Lung (tissue), 12 donors: ENCODE measurements around the gene POLR3B. TPM values are rescaled to one million over a fixed set of nuclear protein-coding genes. Genes with fewer than 3 reads are reported as not detected.
"Not testable (repeated sequence)": the region's sequence is repeated elsewhere in the genome, so short reads cannot be mapped to it uniquely, and the experiment has no call there.

Experiments used
- ATAC-seq: fragments of 200-7000 bp; cut with Tn5 transposase; one replicate; pipeline ENCODE4 v1.9.1; 2020; ENCODE audit warnings: moderate number of reproducible peaks; ENCODE audit not compliant: insufficient read depth, low FRiP score
- DNase-seq, 3 donors: peaks; one replicate each; pipeline ENCODE4 v3.0.0-alpha.2; 2013 to 2017
- H3K27ac ChIP-seq, 2 donors: one replicate each; pipeline ENCODE4 v1.5.1; 2013; ENCODE audit warnings: mild to moderate bottlenecking in 2 of 2, moderate library complexity in 2 of 2, control low read depth in 1 of 2, inconsistent platforms in 1 of 2, low read depth in 1 of 2, low read length in 1 of 2
- H3K27me3 ChIP-seq, 3 donors: one replicate each; pipeline ENCODE4 v1.5.1; 2013; ENCODE audit warnings: low read length in 2 of 3; ENCODE audit not compliant: control insufficient read depth in 3 of 3, insufficient read depth in 3 of 3
- H3K36me3 ChIP-seq, 4 donors: one replicate each; pipeline ENCODE4 v1.5.1; 2013; ENCODE audit warnings: low read length in 4 of 4, mild to moderate bottlenecking in 1 of 4, moderate library complexity in 1 of 4; ENCODE audit not compliant: control insufficient read depth in 4 of 4, insufficient read depth in 4 of 4
- H3K4me1 ChIP-seq, 5 donors: one replicate each; pipeline ENCODE4 v1.5.1; 2013; ENCODE audit warnings: low read length in 5 of 5, mild to moderate bottlenecking in 2 of 5, moderate library complexity in 1 of 5; ENCODE audit not compliant: control insufficient read depth in 5 of 5, insufficient read depth in 5 of 5
- H3K4me3 ChIP-seq: one replicate; pipeline ENCODE4 v1.5.1; 2013; ENCODE audit warnings: mild to moderate bottlenecking, control low read depth, moderate library complexity
- H3K9ac ChIP-seq, 2 donors: one replicate each; pipeline ENCODE4 v1.5.1; 2013; ENCODE audit warnings: low read length in 2 of 2, control low read depth in 1 of 2; ENCODE audit not compliant: insufficient read depth in 1 of 2
- H3K9me3 ChIP-seq, 4 donors: one replicate each; pipeline ENCODE4 v1.5.1; 2013; ENCODE audit warnings: low read length in 3 of 4, mild to moderate bottlenecking in 1 of 4, moderate library complexity in 1 of 4; ENCODE audit not compliant: control insufficient read depth in 4 of 4, insufficient read depth in 3 of 4
- WGBS, 2 donors: extraction: QIAGEN DNeasy Blood & Tissue Kit; methylation state at CpG; one replicate each; pipeline ENCODE4 v1.1.7; 2013; 5-methylcytosine and 5-hydroxymethylcytosine counted together
- polyA plus RNA-seq, 2 donors: library from polyadenylated mRNA; stranded (reverse); fragments of 200-250 nt; gene quantifications; one replicate each; pipeline ENCODE4 v1.2.1, GENCODE V29; 2013
- total RNA-seq, 2 donors: library from RNA; depleted of rRNA in 1 of 2; stranded (reverse); fragments of >200 nt in 1 of 2; gene quantifications; one replicate each; pipeline ENCODE4 v1.2.1, GENCODE V29; 2014 to 2021
- TF ChIP-seq, protein P1 (sequence below): IDR thresholded peaks from 2 replicates; pipeline ENCODE4 v1.5.1; 2012; ENCODE audit warnings: mild to moderate bottlenecking; ENCODE audit errors: control extremely low read depth, extremely low read depth
- donor health status: control.
- donor health status: control.
- donor health status: Bipolar disorder and iron deficiency.
- donor health status: healthy.
- donor health status: DM: yes; HTN: yes; CAD: no.

The POLR3B gene
- total and polyA plus RNA-seq, 4 donors: 3.6 to 13.5 (median 9.0) TPM

DNA sequence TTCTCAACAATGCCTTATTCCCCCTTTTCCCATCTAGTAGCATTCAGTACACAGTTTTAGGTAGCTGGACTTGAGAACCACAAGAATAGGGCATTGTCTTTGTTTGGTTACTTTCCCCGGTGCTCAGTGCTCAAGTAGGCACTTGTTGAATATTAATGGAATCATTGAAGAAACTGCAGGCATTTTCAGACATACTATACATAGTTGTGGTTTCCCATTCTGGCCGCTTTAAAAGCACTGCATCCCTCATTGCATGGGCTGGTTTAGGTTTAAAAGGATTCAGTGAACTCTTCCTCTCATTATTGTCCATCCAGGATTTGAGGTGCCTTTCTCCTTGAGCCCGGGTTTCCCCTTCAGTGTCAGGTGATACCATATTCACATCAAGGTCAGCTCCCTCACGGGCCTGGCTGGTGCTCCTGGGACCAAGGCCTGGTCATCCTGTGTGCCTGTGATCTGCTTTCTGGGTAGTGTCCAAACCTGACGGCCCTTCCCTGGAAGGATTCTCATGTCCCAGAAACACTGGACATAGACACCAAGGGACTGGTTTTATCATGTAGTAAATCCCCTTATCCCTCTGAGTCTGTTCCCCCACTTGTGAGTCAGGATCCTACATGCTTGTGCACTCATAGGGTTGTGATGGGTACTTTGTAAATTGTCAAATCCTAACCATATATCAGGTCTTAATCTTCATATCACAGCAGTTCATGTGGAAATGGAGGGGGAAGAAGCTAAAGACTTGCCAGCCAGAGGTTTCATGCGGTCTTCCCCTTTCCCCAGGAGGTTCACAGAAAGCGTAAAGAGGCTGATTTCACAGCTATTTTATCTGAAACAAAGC is 47.7 kb upstream of the POLR3B start:
- H3K4me3 ChIP-seq: no peak overlapping the region
- no peaks in the 10 kb centered on the region for H3K9me3 ChIP-seq
- 66 to 67% methylated on average over 7 of the region's 7 CpGs for WGBS, 2 donors
- H3K27me3 ChIP-seq: no peaks in the 10 kb centered on the region
- H3K9ac ChIP-seq: peak overlapping the region in 1 of 2 donors; percentile 3
- H3K4me1 ChIP-seq: peaks cover 0 to 27% (median 10%) of the 10 kb centered on the region in 5 donors
- H3K36me3 ChIP-seq: peaks cover 0 to 9% (median 6%) of the 10 kb centered on the region in 4 donors
- peak; percentile 21 to 73 (median 49) for DNase-seq
- ATAC-seq: peak; percentile 42
- H3K27ac ChIP-seq: peak overlapping the region; percentile 4 to 37
- TF ChIP-seq, protein P1, sequence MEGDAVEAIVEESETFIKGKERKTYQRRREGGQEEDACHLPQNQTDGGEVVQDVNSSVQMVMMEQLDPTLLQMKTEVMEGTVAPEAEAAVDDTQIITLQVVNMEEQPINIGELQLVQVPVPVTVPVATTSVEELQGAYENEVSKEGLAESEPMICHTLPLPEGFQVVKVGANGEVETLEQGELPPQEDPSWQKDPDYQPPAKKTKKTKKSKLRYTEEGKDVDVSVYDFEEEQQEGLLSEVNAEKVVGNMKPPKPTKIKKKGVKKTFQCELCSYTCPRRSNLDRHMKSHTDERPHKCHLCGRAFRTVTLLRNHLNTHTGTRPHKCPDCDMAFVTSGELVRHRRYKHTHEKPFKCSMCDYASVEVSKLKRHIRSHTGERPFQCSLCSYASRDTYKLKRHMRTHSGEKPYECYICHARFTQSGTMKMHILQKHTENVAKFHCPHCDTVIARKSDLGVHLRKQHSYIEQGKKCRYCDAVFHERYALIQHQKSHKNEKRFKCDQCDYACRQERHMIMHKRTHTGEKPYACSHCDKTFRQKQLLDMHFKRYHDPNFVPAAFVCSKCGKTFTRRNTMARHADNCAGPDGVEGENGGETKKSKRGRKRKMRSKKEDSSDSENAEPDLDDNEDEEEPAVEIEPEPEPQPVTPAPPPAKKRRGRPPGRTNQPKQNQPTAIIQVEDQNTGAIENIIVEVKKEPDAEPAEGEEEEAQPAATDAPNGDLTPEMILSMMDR: no peak

DNA sequence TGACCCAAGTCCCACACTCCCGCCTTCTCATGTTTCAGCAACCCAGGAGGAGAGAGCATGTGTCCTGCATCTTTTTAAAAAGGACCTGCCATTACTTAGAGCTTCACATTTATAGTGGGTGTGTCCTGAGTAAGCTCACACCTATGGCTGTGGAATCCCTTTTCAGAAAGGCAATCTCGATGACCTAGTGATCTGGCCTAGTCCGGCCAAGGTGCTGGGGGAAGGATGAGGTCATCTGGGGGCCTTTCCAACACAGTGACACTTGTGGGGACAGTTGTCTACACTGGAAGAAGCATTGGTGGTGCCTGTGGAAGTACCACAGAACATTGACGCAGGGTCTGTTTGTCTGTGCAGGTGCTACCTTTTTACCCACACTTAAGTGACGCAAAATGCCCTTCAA is 46.9 kb upstream of the POLR3B start:
- DNase-seq: no peak
- Histone ChIP-seq H3K36me3 (peaks cover 0 to 11% (median 7%) of the 10 kb centered on the region in 4 donors), H3K27ac (peak overlapping the region; percentile 4 to 43), H3K27me3 (no peaks in the 10 kb centered on the region), H3K9me3 (no peaks in the 10 kb centered on the region), H3K4me1 (peaks cover 0 to 25% (median 10%) of the 10 kb centered on the region in 5 donors), H3K9ac (no peak overlapping the region), H3K4me3 (no peak overlapping the region)
- TF ChIP-seq, protein P1: no peak
- no peak for ATAC-seq
- 77 to 78% methylated on average over 5 of the region's 5 CpGs for WGBS, 2 donors

DNA sequence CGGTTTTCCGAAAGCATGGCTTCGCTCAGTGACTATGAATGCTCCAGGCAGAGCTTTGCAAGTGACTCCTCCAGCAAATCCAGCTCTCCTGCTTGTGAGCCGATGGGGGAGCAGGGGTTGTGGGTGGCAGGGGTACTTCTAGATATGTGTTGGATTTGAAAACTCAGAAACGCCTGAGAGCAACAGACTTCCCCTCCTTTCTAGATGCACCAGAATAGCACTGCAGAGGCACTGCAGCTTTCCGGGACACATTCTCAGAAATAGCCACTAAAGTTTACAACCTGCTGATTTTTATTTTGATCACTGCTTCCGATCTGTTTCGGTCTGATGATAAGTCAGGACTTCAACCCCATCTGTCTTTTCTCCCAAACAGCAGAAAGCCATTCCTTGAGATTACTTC is 46.4 kb upstream of the POLR3B start:
- peak overlapping the region; percentile 4 to 43 for H3K27ac ChIP-seq
- H3K4me1 ChIP-seq: peaks cover 0 to 22% (median 10%) of the 10 kb centered on the region in 5 donors
- H3K4me3 ChIP-seq: no peak overlapping the region

DNA sequence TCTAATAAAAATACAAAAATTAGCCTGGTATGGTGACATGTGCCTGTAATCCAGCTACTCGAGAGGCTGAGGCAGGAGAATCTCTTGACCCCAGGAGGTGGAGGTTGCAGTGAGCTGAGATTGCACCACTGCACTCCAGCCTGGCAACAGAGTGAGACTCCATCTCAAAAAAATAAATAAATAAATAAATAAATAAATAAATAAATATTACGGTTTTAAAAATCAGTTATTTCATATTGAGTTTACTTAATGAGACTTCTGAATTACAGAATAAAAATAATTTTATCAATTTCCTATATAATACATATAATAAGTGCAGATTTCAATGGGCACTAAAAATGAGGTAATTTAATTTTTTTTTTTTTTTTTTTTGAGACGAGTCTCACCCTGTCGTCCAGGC is 44.1 kb upstream of the POLR3B start:
- DNase-seq, H3K9ac ChIP-seq, H3K4me3 ChIP-seq, ATAC-seq, H3K27ac ChIP-seq, H3K9me3 ChIP-seq, H3K27me3 ChIP-seq: not testable (repeated sequence)
- H3K4me1 ChIP-seq: peaks cover 0 to 19% (median 10%) of the 10 kb centered on the region in 5 donors
- peaks cover 4 to 20% (median 14%) of the 10 kb centered on the region in 4 donors for H3K36me3 ChIP-seq
- 72 to 77% methylated on average over 4 of the region's 4 CpGs for WGBS, 2 donors

More for the DNA sequence above, 46.4 kb upstream of the POLR3B start:
- H3K9me3 ChIP-seq: no peaks in the 10 kb centered on the region
- H3K36me3 ChIP-seq: peaks cover 0 to 11% (median 7%) of the 10 kb centered on the region in 4 donors
- H3K27me3 ChIP-seq: no peaks in the 10 kb centered on the region
- TF ChIP-seq, protein P1: no peak
- 40 to 58% methylated on average over 8 of the region's 8 CpGs for WGBS, 2 donors
- no peak overlapping the region for H3K9ac ChIP-seq
- no peak for ATAC-seq
- DNase-seq: no peak
